K562 (cell line): ENCODE data around the gene MACROD2. TPM values are rescaled to one million over a fixed set of nuclear protein-coding genes. Genes with fewer than 3 reads are reported as not detected.

Experiments used
- ARNT ChIP-seq, 2 experiments: fragments of 450-650 bp; IDR thresholded peaks; 2 replicates each; pipeline ENCODE4 v1.6.1; 2016; ENCODE audit warnings: mild to moderate bottlenecking in 1 of 2
- CSDE1 ChIP-seq, 2 experiments: fragments of 450-650 bp; IDR thresholded peaks; 2 replicates each; pipeline ENCODE4 v1.6.1; 2016; ENCODE audit warnings: mild to moderate bottlenecking in 1 of 2
- ESRRB ChIP-seq: fragments of 250-450 bp; sonication (Bioruptor Pico); IDR thresholded peaks from 2 replicates; pipeline ENCODE4 v1.5.0; 2020; ENCODE audit warnings: mild to moderate bottlenecking, moderate library complexity, borderline replicate concordance
- GATAD2B ChIP-seq: fragments of 450-650 bp; IDR thresholded peaks from 2 replicates; pipeline ENCODE4 v1.6.1; 2017; ENCODE audit warnings: mild to moderate bottlenecking, borderline replicate concordance
- JUN ChIP-seq, 2 experiments: sonication (generic) in 1 of 2; formaldehyde crosslinking in 1 of 2; IDR thresholded peaks; 2 replicates each; pipeline versions ENCODE4 v1.6.1 to v1.8.0; 2012 to 2022; ENCODE audit warnings: borderline replicate concordance in 2 of 2, mild to moderate bottlenecking in 2 of 2, improper control_type of control experiment in 1 of 2, low read depth in 1 of 2, low read length in 1 of 2, missing genetic modification reagents in 1 of 2
- KDM4B ChIP-seq, 2 experiments: fragments of 450-650 bp in 1 of 2; sonication (generic) in 1 of 2; IDR thresholded peaks; 2 replicates each; pipeline ENCODE4 v1.6.1; 2016 to 2017; ENCODE audit warnings: borderline replicate concordance in 2 of 2, antibody characterized with exemption in 1 of 2, low read depth in 1 of 2, mild to moderate bottlenecking in 1 of 2
- NFXL1 ChIP-seq: fragments of 450-650 bp; formaldehyde crosslinking; IDR thresholded peaks from 2 replicates; pipeline ENCODE4 v1.4.0; 2021; ENCODE audit warnings: mild to moderate bottlenecking
- PHF21A ChIP-seq: fragments of 450-650 bp; IDR thresholded peaks from 2 replicates; pipeline ENCODE4 v1.6.1; 2017; ENCODE audit warnings: low read depth, borderline replicate concordance
- SREBF1 ChIP-seq: fragments of 150-350 bp; IDR thresholded peaks from 2 replicates; pipeline ENCODE4 v1.6.1; 2014; ENCODE audit warnings: antibody characterized with exemption, low read depth, low read length, borderline replicate concordance
- ZNF778 ChIP-seq: fragments of 450-650 bp; formaldehyde crosslinking; IDR thresholded peaks from 2 replicates; pipeline ENCODE4 v1.4.0; 2020; ENCODE audit warnings: mild to moderate bottlenecking, moderate library complexity
- polyA plus RNA-seq, 8 experiments: library from polyadenylated mRNA; depleted of rRNA in 4 of 8; stranded (reverse) in 5 of 8; unstranded in 3 of 8; fragments of >200 nt; fragmentation: Nextera tagmentation in 2 of 8; fragmentation: Illumina TruSeq in 1 of 8; extraction: Ambion mirVana in 2 of 8; extraction: Trizol in 1 of 8; gene quantifications; 2 replicates each; pipeline versions ENCODE4 v1.2.1 to v1.2.3, GENCODE V29; 2011 to 2014; ENCODE audit warnings: inconsistent platforms in 1 of 8, missing spikeins in 1 of 8
- total RNA-seq, 7 experiments: library from RNA; depleted of rRNA in 6 of 7; stranded (reverse); fragments of >200 nt in 6 of 7; fragmentation: Illumina TruSeq in 2 of 7; extraction: Trizol in 2 of 7; gene quantifications; 2 replicates each; pipeline versions ENCODE4 v1.2.1 to v1.2.3, GENCODE V29; 2011 to 2021; ENCODE audit warnings: low replicate concordance in 1 of 7
- TF ChIP-seq, protein P1 (sequence below): fragments of 250-450 bp; sonication (Bioruptor Pico); IDR thresholded peaks from 2 replicates; pipeline ENCODE4 v1.4.0; 2020; ENCODE audit warnings: mild to moderate bottlenecking, moderate library complexity
- TF ChIP-seq, protein P2 (sequence below): fragments of 450-650 bp; IDR thresholded peaks from 2 replicates; pipeline ENCODE4 v1.6.1; 2016; ENCODE audit warnings: low read depth
- TF ChIP-seq, protein P3 (sequence below): fragments of 450-650 bp; formaldehyde crosslinking; conservative IDR thresholded peaks from 2 replicates; pipeline ENCODE4 v1.4.0; 2022; ENCODE audit warnings: mild to moderate bottlenecking, missing genetic modification characterization

MACROD2 gene
- total and polyA plus RNA-seq, 9 of the 15 experiments (the other 6 are each of a cell fraction or from before 2014, with no cell fraction given): not detected

DNA sequence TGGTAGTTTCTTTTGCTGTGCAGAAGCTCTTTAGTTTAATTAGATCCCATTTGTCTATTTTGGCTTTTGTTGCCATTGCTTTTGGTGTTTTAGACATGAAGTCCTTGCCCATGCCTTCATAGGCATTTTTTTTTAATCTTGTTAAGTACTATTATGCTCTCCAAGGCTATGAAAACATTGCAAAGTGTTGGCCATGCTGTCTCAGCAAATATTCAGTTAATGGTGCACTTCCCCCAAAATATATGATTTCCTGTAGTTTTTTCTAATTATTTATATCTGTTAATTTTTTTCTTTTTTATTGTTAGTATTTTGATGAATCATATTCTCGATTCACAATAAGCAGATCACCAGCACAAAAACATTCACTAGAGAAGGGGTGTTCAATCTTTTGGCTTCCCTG is 1148.2 kb downstream of the MACROD2 start (continued):
- TF ChIP-seq, protein P1, sequence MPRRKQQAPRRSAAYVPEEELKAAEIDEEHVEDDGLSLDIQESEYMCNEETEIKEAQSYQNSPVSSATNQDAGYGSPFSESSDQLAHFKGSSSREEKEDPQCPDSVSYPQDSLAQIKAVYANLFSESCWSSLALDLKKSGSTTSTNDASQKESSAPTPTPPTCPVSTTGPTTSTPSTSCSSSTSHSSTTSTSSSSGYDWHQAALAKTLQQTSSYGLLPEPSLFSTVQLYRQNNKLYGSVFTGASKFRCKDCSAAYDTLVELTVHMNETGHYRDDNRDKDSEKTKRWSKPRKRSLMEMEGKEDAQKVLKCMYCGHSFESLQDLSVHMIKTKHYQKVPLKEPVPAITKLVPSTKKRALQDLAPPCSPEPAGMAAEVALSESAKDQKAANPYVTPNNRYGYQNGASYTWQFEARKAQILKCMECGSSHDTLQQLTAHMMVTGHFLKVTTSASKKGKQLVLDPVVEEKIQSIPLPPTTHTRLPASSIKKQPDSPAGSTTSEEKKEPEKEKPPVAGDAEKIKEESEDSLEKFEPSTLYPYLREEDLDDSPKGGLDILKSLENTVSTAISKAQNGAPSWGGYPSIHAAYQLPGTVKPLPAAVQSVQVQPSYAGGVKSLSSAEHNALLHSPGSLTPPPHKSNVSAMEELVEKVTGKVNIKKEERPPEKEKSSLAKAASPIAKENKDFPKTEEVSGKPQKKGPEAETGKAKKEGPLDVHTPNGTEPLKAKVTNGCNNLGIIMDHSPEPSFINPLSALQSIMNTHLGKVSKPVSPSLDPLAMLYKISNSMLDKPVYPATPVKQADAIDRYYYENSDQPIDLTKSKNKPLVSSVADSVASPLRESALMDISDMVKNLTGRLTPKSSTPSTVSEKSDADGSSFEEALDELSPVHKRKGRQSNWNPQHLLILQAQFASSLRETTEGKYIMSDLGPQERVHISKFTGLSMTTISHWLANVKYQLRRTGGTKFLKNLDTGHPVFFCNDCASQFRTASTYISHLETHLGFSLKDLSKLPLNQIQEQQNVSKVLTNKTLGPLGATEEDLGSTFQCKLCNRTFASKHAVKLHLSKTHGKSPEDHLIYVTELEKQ (CRISPR knock-in tag): no peak
- TF ChIP-seq, protein P2, sequence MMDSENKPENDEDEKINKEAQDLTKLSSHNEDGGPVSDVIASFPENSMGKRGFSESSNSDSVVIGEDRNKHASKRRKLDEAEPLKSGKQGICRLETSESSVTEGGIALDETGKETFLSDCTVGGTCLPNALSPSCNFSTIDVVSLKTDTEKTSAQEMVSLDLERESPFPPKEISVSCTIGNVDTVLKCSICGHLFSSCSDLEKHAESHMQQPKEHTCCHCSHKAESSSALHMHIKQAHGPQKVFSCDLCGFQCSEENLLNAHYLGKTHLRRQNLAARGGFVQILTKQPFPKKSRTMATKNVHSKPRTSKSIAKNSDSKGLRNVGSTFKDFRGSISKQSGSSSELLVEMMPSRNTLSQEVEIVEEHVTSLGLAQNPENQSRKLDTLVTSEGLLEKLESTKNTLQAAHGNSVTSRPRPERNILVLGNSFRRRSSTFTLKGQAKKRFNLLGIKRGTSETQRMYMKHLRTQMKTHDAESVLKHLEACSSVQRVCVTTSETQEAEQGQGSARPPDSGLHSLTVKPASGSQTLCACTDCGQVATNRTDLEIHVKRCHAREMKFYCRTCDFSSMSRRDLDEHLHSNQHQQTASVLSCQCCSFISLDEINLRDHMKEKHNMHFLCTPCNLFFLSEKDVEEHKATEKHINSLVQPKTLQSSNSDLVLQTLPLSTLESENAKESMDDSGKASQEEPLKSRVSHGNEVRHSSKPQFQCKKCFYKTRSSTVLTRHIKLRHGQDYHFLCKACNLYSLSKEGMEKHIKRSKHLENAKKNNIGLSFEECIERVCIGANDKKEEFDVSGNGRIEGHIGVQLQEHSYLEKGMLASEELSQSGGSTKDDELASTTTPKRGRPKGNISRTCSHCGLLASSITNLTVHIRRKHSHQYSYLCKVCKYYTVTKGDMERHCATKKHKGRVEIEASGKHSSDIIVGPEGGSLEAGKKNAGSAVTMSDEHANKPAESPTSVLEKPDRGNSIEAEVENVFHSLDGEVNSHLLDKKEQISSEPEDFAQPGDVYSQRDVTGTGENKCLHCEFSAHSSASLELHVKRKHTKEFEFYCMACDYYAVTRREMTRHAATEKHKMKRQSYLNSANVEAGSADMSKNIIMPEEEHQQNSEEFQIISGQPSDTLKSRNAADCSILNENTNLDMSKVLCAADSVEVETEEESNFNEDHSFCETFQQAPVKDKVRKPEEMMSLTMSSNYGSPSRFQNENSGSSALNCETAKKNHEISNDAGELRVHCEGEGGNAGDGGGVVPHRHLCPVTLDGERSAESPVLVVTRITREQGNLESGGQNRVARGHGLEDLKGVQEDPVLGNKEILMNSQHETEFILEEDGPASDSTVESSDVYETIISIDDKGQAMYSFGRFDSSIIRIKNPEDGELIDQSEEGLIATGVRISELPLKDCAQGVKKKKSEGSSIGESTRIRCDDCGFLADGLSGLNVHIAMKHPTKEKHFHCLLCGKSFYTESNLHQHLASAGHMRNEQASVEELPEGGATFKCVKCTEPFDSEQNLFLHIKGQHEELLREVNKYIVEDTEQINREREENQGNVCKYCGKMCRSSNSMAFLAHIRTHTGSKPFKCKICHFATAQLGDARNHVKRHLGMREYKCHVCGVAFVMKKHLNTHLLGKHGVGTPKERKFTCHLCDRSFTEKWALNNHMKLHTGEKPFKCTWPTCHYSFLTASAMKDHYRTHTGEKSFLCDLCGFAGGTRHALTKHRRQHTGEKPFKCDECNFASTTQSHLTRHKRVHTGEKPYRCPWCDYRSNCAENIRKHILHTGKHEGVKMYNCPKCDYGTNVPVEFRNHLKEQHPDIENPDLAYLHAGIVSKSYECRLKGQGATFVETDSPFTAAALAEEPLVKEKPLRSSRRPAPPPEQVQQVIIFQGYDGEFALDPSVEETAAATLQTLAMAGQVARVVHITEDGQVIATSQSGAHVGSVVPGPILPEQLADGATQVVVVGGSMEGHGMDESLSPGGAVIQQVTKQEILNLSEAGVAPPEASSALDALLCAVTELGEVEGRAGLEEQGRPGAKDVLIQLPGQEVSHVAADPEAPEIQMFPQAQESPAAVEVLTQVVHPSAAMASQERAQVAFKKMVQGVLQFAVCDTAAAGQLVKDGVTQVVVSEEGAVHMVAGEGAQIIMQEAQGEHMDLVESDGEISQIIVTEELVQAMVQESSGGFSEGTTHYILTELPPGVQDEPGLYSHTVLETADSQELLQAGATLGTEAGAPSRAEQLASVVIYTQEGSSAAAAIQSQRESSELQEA: no peak
- TF ChIP-seq JUN (IDR thresholded peaks at IDR 0.05; ENCODE audit: borderline replicate concordance, low read depth, low read length) (no peak), JUN (CRISPR knock-in tag; IDR thresholded peaks at IDR 0.05; ENCODE audit: borderline replicate concordance) (no peak), ZNF778 (no peak), GATAD2B (no peak), SREBF1 (no peak), ARNT (IDR thresholded peaks at IDR 0.05) (no peak), ESRRB (CRISPR knock-in tag) (no peak), CSDE1 (IDR thresholded peaks at IDR 0.05) (no peak), PHF21A (no peak), KDM4B (IDR thresholded peaks at IDR 0.05; ENCODE audit: borderline replicate concordance in 2 of 2, low read depth in 1 of 2) (no peak), NFXL1 (CRISPR knock-in tag) (no peak)
- TF ChIP-seq, protein P3, sequence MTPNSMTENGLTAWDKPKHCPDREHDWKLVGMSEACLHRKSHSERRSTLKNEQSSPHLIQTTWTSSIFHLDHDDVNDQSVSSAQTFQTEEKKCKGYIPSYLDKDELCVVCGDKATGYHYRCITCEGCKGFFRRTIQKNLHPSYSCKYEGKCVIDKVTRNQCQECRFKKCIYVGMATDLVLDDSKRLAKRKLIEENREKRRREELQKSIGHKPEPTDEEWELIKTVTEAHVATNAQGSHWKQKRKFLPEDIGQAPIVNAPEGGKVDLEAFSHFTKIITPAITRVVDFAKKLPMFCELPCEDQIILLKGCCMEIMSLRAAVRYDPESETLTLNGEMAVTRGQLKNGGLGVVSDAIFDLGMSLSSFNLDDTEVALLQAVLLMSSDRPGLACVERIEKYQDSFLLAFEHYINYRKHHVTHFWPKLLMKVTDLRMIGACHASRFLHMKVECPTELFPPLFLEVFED (CRISPR knock-in tag): no peak
